HFF-Myc (cell line): Measurements from ENCODE around the gene DDX20.

Source experiments
- DNase-seq: peaks from one replicate; pipeline ENCODE4 v3.0.0-alpha.2; 2011; ENCODE audit warnings: low read depth; ENCODE audit errors: extremely low read depth
- H3K4me3 ChIP-seq: replicated peaks from 2 replicates; pipeline ENCODE4 v1.5.1; 2011; ENCODE audit warnings: low read depth, mild to moderate bottlenecking, control low read depth, low read length
- TF ChIP-seq, protein P1 (sequence below): IDR thresholded peaks from 2 replicates; pipeline ENCODE4 v1.5.1; 2012; ENCODE audit warnings: mild to moderate bottlenecking, low read depth, low read length, control low read depth; ENCODE audit errors: missing control alignments

DDX20 gene

DNA sequence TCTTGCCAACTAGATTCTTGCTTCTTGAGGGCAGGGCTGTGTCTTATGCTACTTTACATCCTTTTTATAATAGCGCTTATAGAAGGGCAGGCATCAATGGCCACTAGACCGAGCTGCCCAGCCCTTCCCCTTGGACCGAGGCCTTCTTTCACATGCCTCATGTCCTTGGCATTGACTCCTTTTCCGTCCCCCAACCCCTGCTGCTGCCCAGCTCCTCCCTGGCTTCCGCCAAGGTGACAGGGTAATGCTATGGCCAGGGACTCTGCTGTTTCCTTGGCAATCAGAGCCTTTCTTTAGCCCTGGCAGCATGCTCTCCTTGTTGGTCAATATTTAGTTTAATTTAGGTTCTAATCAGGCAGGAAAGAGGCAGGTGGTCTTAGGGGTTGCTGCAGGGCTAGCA, 48.2 kb downstream of the DDX20 start:
- no peak for DNase-seq
- TF ChIP-seq, protein P1, sequence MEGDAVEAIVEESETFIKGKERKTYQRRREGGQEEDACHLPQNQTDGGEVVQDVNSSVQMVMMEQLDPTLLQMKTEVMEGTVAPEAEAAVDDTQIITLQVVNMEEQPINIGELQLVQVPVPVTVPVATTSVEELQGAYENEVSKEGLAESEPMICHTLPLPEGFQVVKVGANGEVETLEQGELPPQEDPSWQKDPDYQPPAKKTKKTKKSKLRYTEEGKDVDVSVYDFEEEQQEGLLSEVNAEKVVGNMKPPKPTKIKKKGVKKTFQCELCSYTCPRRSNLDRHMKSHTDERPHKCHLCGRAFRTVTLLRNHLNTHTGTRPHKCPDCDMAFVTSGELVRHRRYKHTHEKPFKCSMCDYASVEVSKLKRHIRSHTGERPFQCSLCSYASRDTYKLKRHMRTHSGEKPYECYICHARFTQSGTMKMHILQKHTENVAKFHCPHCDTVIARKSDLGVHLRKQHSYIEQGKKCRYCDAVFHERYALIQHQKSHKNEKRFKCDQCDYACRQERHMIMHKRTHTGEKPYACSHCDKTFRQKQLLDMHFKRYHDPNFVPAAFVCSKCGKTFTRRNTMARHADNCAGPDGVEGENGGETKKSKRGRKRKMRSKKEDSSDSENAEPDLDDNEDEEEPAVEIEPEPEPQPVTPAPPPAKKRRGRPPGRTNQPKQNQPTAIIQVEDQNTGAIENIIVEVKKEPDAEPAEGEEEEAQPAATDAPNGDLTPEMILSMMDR: no peak
- H3K4me3 ChIP-seq: no peak overlapping the region

- H3K4me3 ChIP-seq: no peak overlapping the region
These were observed 49.1 kb downstream of the DDX20 start for GRCh38 chr1:111804776-111805175.

DNA sequence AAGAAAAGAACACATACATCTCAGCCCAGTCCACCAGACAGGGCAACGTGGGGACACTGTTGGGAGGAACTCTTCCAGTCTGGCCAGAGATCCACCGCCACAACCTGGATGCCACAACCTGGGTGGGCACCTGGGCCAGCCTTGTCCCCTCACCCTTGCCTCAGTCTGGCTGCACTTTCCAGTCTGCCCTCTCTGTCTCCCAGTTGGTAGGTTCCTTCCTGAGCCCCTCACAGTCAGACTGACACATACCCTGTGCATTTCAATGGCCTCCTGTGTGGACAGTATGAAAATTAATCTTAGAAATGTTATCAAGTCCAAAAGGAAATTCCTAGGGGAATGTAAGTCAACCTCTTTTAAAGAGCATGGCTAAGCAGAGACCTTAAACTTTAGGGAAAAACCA, 49.5 kb downstream of the DDX20 start:
- H3K4me3 ChIP-seq: no peak overlapping the region
- DNase-seq: no peak
- TF ChIP-seq, protein P1: no peak

More at GRCh38 chr1:111804776-111805175, 49.1 kb downstream of the DDX20 start:
- TF ChIP-seq, protein P1: no peak
- no peak for DNase-seq

GRCh38 chr1:111811891-111812290, 56.2 kb downstream of the DDX20 start:
- no peak overlapping the region for H3K4me3 ChIP-seq
- no peak for DNase-seq
- TF ChIP-seq, protein P1: no peak

DNA sequence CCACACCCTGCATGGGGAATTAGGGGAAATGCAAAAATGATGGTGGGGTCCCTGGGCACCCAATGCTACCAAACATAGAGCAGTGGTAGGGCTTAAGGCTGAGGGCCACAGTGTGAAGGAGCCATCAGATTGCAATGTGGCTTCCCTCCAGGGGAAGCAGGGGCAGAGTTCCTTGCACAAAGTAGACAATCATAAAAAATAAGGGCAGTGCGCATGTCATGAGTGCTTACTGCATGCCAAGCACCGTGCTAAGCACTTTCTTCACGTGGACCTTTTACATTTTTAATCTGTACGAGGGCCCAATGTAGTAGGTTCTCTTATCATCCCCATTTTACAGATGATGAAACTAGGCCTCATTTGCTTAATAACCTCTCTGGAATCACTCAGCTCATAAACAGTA, 56.6 kb downstream of the DDX20 start:
- H3K4me3 ChIP-seq: no peak overlapping the region
- no peak for DNase-seq
- TF ChIP-seq, protein P1: no peak

GRCh38 chr1:111813440-111814304, 58.0 kb downstream of the DDX20 start:
- TF ChIP-seq, protein P1: no peak
- no peak overlapping the region for H3K4me3 ChIP-seq
- no peak for DNase-seq

GRCh38 chr1:111814305-111814628, 58.6 kb downstream of the DDX20 start:
- TF ChIP-seq, protein P1: no peak
- H3K4me3 ChIP-seq: no peak overlapping the region

More at GRCh38 chr1:111814305-111814628, 58.6 kb downstream of the DDX20 start:
- no peak for DNase-seq
